Stimulated activated CD4-positive, alpha-beta T cell treated with anti-CD3 and anti-CD28 coated beads, Interleukin-15, amount 100 ng/mL, for 1 hour (primary cell): ENCODE data around the gene TMPRSS11A.

Experiments
- DNase-seq, 2 donors: peaks; one replicate each; pipeline ENCODE4 v3.0.0-alpha.2; 2020; ENCODE audit warnings: low read depth in 1 of 2, low spot score in 1 of 2

Gene TMPRSS11A

GRCh38 chr4:67873116-67873515, 90.2 kb downstream of the TMPRSS11A start:
- no peak for DNase-seq

- DNase-seq, result no peak
These were observed 91.4 kb downstream of the TMPRSS11A start for GRCh38 chr4:67871867-67872266.

- DNase-seq, result no peak
These were observed 93.6 kb downstream of the TMPRSS11A start for GRCh38 chr4:67869580-67870190.

- DNase-seq, result no peak
These were observed 101.8 kb downstream of the TMPRSS11A start for GRCh38 chr4:67861513-67861912.
